GM18498 (cell line): ENCODE data around the gene HESX1.

Experiments used
- ATAC-seq: cut with Tn5 transposase; IDR thresholded peaks from one replicate; pipeline ENCODE4 v1.9.1; 2021; ENCODE audit warnings: mild to moderate bottlenecking, moderate library complexity; ENCODE audit not compliant: unreplicated experiment

The HESX1 gene

DNA sequence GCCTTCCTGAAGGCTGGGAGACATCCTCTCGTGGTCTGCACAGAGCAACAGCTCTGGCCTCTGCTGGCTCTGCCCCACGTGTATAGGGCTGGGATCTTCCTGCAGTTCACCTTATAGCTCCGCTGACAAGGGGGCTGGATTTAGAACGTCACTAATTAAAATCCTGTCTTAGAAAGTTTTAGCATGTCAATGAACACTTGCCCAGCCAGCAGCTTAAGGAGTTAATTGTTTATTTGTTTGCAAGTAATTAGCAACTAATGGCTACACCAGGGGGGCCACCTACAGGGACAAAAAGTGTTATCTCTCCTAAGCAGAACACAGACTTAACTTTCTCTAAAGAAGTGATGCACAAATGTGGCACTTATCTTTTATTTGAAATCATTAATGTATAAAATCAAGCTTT, at the start of gene HESX1:
Gene HESX1 (minus strand): TSS at position 84 of the 403 bp plus-strand sequence. CDS start 60 bp downstream, at position 24.
- ATAC-seq: no peak

DNA sequence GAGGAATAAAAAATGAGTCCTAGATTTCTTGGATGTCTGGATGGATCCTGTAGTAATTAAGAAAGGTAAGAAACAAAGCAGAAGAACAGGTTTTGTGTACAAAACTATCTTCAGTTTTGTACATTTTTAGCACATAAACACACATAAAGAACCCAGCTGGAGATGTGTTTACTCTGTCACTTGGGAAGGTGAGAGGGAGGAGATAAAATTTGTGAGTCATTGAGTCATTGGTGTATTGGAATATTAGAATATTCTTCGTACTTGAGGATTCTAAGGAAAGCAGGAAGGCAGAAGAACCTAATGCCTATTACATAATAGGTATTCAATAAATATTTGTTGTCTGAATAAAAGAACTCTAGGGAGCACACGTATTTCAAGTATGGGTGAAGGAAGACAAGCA, 45.2 kb upstream of the HESX1 start:
- no peak for ATAC-seq

GRCh38 chr3:57234613-57235575, 35.1 kb upstream of the HESX1 start:
- ATAC-seq: peak; percentile 73

- ATAC-seq: no peak
Measured at GRCh38 chr3:57233799-57234198, 34.0 kb upstream of the HESX1 start.

DNA sequence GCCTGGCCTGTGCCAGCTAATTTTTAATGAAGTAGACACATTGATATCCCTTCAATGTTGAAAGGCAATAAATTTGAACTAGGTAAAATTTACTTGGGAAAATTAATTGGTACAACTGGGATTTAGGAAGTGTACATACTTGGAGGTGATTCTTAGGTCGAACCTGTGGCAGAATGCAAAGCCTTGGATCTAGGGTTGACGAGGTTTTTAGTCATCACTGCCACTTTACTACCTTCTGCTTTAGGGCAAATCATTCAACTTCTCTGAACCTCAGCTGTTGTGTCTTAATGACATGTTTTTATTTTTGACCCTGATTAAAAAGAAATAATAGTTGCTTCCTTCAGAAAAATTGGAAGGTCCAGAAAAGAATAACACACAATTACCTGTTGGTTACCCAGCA, 30.2 kb upstream of the HESX1 start:
- ATAC-seq: no peak

DNA sequence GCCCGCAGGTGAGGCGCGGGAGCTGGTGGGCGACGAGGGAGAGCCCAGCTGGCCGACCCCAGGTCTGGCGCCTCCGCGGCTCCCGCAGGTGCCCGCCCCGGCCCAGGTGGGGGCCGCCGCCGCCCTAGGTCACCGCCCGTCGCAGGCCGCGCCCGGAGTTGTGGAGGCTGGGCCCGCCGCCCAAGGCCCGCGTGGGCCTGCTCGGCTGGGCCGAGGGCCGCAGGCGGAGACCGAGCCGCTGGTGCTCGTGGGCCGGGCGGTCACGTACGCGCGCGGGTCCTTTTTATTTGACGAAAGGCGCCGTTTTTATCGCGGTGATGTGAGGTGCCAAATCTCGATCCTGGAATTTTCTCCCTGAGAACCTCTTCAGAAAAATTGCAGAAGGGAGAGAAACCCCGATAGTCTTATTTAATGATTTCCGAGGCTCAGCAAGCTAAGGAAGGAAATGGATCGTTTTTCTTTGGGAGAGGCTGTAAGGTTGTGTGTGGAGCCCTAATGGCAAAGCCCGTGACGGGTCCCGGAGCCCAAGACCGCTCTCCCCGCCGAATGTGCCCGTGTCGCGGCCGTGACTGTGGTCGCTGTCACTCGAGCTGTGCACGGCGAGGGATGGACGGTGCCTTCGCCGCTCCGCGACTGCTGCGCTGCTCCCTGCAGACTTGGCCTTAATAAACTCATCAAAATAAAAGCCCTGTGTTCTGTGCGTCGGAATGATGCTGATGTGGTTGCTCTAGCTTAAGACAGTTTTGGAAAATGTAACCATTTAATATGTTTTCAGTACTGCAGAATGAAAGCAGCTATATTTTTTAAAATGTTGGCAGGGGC, 28.4 kb upstream of the HESX1 start:
- ATAC-seq: peak; percentile 45

DNA sequence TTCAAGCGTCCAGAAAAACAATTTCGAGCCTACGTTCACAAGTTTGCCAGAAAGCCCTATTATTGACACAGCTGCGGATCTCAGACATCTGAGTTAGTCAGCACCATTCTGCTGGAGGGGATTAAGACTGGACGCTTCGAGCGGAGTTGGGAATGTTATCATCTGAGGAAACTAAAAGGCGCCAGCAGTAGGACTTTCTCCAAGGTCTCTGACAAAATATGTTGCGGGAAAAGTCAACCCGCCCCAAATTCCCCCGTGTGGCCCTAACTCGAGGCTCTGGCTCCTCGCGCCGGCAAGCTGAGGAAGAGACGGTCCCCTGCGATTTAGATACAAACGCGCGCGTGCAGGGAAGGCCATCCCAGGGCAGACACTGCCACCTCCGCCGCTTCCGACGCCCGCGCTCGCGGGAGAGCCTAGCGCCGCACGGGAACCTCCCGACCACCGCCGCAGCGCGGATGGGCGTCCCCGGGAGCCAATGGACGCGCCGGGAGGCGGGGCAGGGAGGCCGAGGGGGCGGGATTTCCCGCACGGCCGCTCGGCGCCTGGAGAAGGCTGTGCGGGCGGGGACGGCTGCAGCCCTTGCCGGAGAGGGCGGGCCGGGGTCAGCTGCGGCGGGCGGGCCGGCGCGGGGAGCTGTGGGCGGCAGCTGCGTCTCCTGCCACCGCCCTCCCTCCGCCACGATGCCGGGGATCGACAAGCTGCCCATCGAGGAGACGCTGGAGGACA, 27.6 kb upstream of the HESX1 start, which contains the start of gene APPL1:
Gene APPL1 (plus strand): TSS at position 526 of the 726 bp plus-strand sequence. CDS start 155 bp downstream, at position 681.
- peak; percentile 93 for ATAC-seq

DNA sequence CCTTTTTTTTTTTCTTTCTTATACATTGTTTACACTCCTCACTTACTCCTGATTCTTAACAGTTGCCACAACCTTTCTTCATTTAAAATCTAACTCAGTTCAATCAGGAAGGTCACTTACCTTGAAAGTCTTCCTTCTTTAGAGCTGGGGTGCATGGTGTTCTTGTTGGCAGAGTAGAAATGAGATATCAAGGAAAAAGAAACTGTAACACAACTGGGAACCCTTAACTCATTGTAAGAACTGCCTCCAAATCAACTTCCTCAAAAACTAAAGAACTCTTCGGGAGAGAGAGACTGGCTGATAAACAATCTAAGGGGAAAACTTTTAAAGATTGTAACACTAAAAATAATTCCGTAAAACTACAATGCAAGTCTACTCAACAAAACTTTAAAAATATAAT, 26.4 kb upstream of the HESX1 start:
- ATAC-seq: no peak

GRCh38 chr3:57224856-57225255, 25.1 kb upstream of the HESX1 start:
- no peak for ATAC-seq

GRCh38 chr3:57221883-57222282, 22.1 kb upstream of the HESX1 start:
- no peak for ATAC-seq

DNA sequence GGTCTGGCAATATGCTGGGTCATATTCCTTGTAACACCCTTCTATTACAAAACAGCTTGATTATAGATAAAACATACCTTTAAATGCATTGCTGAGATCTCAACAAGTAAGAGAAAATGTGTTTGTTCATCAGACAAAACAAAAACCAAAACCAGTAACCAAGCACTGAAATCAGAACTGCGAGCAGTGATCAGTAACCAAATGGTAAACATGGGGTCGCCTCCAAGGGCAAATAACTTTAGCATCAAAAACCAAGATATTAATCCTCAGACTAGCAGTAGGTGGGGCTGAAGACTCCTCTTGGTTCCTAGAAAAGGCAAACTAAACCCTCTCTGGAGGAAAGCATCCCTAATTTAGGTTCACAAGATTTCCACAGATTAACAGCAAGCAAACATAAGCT, 6.6 kb upstream of the HESX1 start:
- peak; percentile 55 for ATAC-seq

- no peak for ATAC-seq
Measured at GRCh38 chr3:57194641-57195040, 5.1 kb downstream of the HESX1 start.

- ATAC-seq: no peak
Measured at GRCh38 chr3:57192028-57192427, 7.8 kb downstream of the HESX1 start.

- ATAC-seq: no peak
Measured at GRCh38 chr3:57184526-57184925, 15.3 kb downstream of the HESX1 start.

- ATAC-seq: no peak
Measured at GRCh38 chr3:57179580-57180410, 20.0 kb downstream of the HESX1 start.

- no peak for ATAC-seq
Measured at GRCh38 chr3:57176045-57176444, 23.7 kb downstream of the HESX1 start.

DNA sequence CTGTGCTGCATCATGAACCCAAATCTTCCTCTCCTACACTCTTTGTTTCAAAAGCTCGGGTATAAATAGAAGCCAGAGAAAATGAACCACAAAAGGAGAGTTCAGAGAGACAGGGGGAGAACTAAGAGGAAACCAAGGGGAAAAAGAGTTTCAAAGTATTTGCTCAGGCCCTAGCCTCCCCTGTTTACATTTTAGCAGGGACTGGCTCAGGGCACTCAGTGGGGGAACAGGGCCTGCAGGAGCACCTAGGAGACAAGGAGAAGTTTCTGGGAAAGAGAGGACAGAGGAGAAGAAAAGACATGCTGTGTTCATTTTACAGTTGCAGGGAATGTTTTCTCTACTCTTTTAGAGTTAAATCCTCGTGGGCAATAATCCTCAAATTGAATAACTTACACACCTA, 26.1 kb downstream of the HESX1 start:
- ATAC-seq: no peak

GRCh38 chr3:57170946-57171345, 28.8 kb downstream of the HESX1 start:
- ATAC-seq: no peak

GRCh38 chr3:57169872-57170623, 29.7 kb downstream of the HESX1 start:
- ATAC-seq: peak; percentile 53
